Heart left ventricle (tissue), 16 donors: ENCODE results near the gene GARIN5B. TPM values are rescaled to one million over a fixed set of nuclear protein-coding genes. Genes with fewer than 3 reads are reported as not detected.

Experiments
- ATAC-seq, 4 donors: fragments of 200-7000 bp; cut with Tn5 transposase; one replicate each; pipeline ENCODE4 v1.9.1; 2020 to 2022; ENCODE audit warnings: moderate library complexity in 4 of 4, mild to moderate bottlenecking in 3 of 4, moderate number of reproducible peaks in 1 of 4
- DNase-seq, 5 donors: peaks; one replicate each; pipeline ENCODE4 v3.0.0-alpha.2; 2020
- H3K27ac ChIP-seq, 12 donors: fragments of 200-600 bp; sonication (generic) in 4 of 12; one replicate each; pipeline versions ENCODE4 v1.5.0 to v1.8.0; 2016 to 2022; ENCODE audit warnings: mild to moderate bottlenecking in 2 of 12
- H3K27me3 ChIP-seq, 9 donors: fragments of 200-600 bp; sonication (generic) in 2 of 9; one replicate each; pipeline versions ENCODE4 v1.5.1 to v1.8.0; 2016 to 2022; ENCODE audit warnings: mild to moderate bottlenecking in 3 of 9
- H3K36me3 ChIP-seq, 9 donors: fragments of 200-600 bp; sonication (generic) in 2 of 9; one replicate each; pipeline versions ENCODE4 v1.5.0 to v1.8.0; 2018 to 2022; ENCODE audit warnings: mild to moderate bottlenecking in 2 of 9
- H3K4me1 ChIP-seq, 12 donors: fragments of 200-600 bp; sonication (generic) in 4 of 12; one replicate each; pipeline versions ENCODE4 v1.5.0 to v1.8.0; 2016 to 2022; ENCODE audit warnings: mild to moderate bottlenecking in 3 of 12
- H3K4me3 ChIP-seq, 12 donors: fragments of 200-600 bp; sonication (generic) in 4 of 12; one replicate each; pipeline versions ENCODE4 v1.5.0 to v1.8.0; 2017 to 2022; ENCODE audit warnings: mild to moderate bottlenecking in 9 of 12, moderate library complexity in 4 of 12
- H3K9me3 ChIP-seq, 12 donors: fragments of 200-600 bp; sonication (generic) in 4 of 12; one replicate each; pipeline versions ENCODE4 v1.5.0 to v1.8.0; 2016 to 2022; ENCODE audit warnings: mild to moderate bottlenecking in 1 of 12
- POLR2A ChIP-seq, 2 donors: fragments of 450-650 bp; IDR thresholded peaks; one replicate each; pipeline ENCODE4 v1.6.1; 2017; ENCODE audit warnings: antibody characterized with exemption in 2 of 2, mild to moderate bottlenecking in 2 of 2, moderate library complexity in 2 of 2
- WGBS, 4 donors: extraction: QIAGEN DNeasy Blood & Tissue Kit in 2 of 4; methylation state at CpG; one replicate each; pipeline versions ENCODE4 v1.1.5 to v1.1.7; 2013 to 2018; 5-methylcytosine and 5-hydroxymethylcytosine counted together
- intact Hi-C, 10 donors: fragments of 100-400 bp; cut with DNase I; formaldehyde crosslinking; loops; one replicate each; pipeline versions ENCODE4 v1.11.1 to v1.14.2; 2022
- polyA plus RNA-seq, 2 donors: library from polyadenylated mRNA; stranded (reverse); fragments of 200-250 nt; gene quantifications; one replicate each; pipeline ENCODE4 v1.2.3, GENCODE V29; 2013
- total RNA-seq, 9 donors: library from RNA; depleted of rRNA in 2 of 9; stranded (reverse); fragments of >200 nt in 2 of 9; fragmentation: NEBNext Ultra II Directional in 3 of 9; extraction: Animal tissue kit (Norgen Biotek cat#: 25700) in 3 of 9; gene quantifications; one replicate each; pipeline versions ENCODE4 v1.1.0 to v1.2.4, GENCODE V29; 2016 to 2023
- TF ChIP-seq, protein P1 (sequence below), 12 donors: fragments of 200-600 bp; sonication (generic) in 4 of 12; IDR thresholded peaks; one replicate each; pipeline versions ENCODE4 v1.5.0 to v1.8.0; 2018 to 2022; ENCODE audit warnings: antibody characterized with exemption in 12 of 12, mild to moderate bottlenecking in 5 of 12
- donor health status: ischemic (EF 13 %, LVEDD 7.1; RV severe dilation, severe dysfunction).
- donor health status: healthy with polysubstance abuse.
- donor health status: DM: no; HTN: yes; CAD: no.
- donor health status: DM: no; HTN: no; CAD: no.
- donor health status: ischemic (EF 25% LVEDD 6.9; RV normal size, moderate dysfunction).
- donor health status: ischemic (EF 25% LVEDD 5.7; RV mildly dilated, moderate dysfunction).
- donor health status: healthy.
- donor health status: DM: yes; HTN: yes; CAD: no.
- donor health status: ischemic (EF 35%, LVEDD 5.7; RV mildly dilated, moderate dysfunction).
- donor health status: nonischemic (EF 11% LVEDD 7.7; RV severe dilation, severe dysfunction).
- donor health status: DM: yes; HTN: yes; CAD: no.
- donor health status: PGD.
- donor health status: ischemic (EF 29% LVEDD 5.4; RV normal size, mild dysfunction).
- donor health status: nonischemic (EF 23%, LVEDD 6.1; RV moderate dilation, normal function).

GARIN5B gene
- total and polyA plus RNA-seq, 11 donors = not detected

DNA sequence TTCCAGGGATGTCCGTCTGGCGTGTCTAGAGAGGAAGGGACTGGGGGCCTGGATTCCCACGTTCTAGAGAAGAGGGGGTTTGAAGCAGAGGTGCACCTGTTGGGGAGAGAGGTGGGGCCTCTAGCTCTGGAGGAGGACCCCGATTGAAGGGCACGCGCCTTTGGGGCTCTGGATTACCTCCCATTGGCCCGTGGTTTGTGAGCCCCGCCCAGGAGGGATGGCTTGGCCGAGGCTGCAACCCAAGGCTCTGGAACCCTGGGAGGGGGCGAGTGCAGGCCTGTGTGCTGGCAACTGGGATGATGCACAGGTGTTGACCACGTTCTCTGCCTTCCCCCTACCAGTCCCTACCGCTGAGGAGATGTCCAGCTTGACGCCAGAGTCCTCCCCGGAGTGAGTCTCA lies 58.1 kb downstream of the GARIN5B start:
- DNase-seq = no peak
- intact Hi-C loops = loop anchor here (5.0 to 10.0 kb wide), 6 partner anchors 32 to 197 kb away; partner anchors contain the start of genes TMEM238 (in 5 of the 10), KMT5C (in 3 of the 10), IL11 (in 2 of the 10) and TMEM190 (in 2 of the 10)

More for the DNA sequence above, 58.1 kb downstream of the GARIN5B start:
- TF ChIP-seq, protein P1, sequence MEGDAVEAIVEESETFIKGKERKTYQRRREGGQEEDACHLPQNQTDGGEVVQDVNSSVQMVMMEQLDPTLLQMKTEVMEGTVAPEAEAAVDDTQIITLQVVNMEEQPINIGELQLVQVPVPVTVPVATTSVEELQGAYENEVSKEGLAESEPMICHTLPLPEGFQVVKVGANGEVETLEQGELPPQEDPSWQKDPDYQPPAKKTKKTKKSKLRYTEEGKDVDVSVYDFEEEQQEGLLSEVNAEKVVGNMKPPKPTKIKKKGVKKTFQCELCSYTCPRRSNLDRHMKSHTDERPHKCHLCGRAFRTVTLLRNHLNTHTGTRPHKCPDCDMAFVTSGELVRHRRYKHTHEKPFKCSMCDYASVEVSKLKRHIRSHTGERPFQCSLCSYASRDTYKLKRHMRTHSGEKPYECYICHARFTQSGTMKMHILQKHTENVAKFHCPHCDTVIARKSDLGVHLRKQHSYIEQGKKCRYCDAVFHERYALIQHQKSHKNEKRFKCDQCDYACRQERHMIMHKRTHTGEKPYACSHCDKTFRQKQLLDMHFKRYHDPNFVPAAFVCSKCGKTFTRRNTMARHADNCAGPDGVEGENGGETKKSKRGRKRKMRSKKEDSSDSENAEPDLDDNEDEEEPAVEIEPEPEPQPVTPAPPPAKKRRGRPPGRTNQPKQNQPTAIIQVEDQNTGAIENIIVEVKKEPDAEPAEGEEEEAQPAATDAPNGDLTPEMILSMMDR (IDR thresholded peaks at IDR 0.05) = no peak
- TF ChIP-seq POLR2A (IDR thresholded peaks at IDR 0.05) = no peak
- H3K4me3 ChIP-seq = no peak overlapping the region
- 73 to 85% (median 82%) methylated on average over 14 of the region's 14 CpGs for WGBS, 4 donors
- ATAC-seq = no peak
- no peaks in the 10 kb centered on the region for H3K27me3 ChIP-seq
- H3K4me1 ChIP-seq = peaks cover 0 to 10% (median 4%) of the 10 kb centered on the region in 12 donors
- H3K27ac ChIP-seq = no peak overlapping the region
- H3K9me3 ChIP-seq = no peaks in the 10 kb centered on the region
- peaks cover 0 to 44% (median 0%) of the 10 kb centered on the region in 9 donors for H3K36me3 ChIP-seq

Other genes with a start within 250 kb of the GARIN5B start
- gene PPP1R12C, start 245.6 kb downstream of the GARIN5B start, total RNA-seq = 100 to 1,000 TPM; 116 to 324 (median 209) TPM
- 100 to 1,000 TPM; 230 to 264 TPM for gene PPP1R12C, start 245.6 kb downstream of the GARIN5B start, polyA plus RNA-seq
- 100 to 1,000 TPM in 3 of 9 donors, 10 to 100 TPM in 6; 18.7 to 192 (median 58.6) TPM for gene TNNT1, start 214.1 kb downstream of the GARIN5B start, total RNA-seq
- 100 to 1,000 TPM in 1 of 2 donors, 10 to 100 TPM in 1; 23.8 to 264 TPM for gene TNNT1, start 214.1 kb downstream of the GARIN5B start, polyA plus RNA-seq
- gene TNNI3, start 205.5 kb downstream of the GARIN5B start, total RNA-seq = over 10,000 TPM in 3 of 9 donors, 1,000 to 10,000 TPM in 6; 1,912 to 14,347 (median 9,662) TPM
- over 10,000 TPM in 1 of 2 donors, 1,000 to 10,000 TPM in 1; 3,704 to 34,502 TPM for gene TNNI3, start 205.5 kb downstream of the GARIN5B start, polyA plus RNA-seq
- 1 to 10 TPM in 7 of 9 donors, under 1 TPM in 2; 0.56 to 5.7 (median 2.1) TPM for gene DNAAF3, start 196.6 kb downstream of the GARIN5B start, total RNA-seq
- gene DNAAF3, start 196.6 kb downstream of the GARIN5B start, polyA plus RNA-seq = 1 to 10 TPM; 1.8 to 4.4 TPM
- under 1 TPM in 1 of 9 donors, not detected in 8; 0.15 TPM for gene SYT5, start 183.0 kb downstream of the GARIN5B start, total RNA-seq
- not detected for gene SYT5, start 183.0 kb downstream of the GARIN5B start, polyA plus RNA-seq
- 1 to 10 TPM in 8 of 9 donors, under 1 TPM in 1; 0.75 to 5.7 (median 2.3) TPM for gene PTPRH, start 153.8 kb downstream of the GARIN5B start, total RNA-seq
- gene PTPRH, start 153.8 kb downstream of the GARIN5B start, polyA plus RNA-seq = 10 to 100 TPM in 1 of 2 donors, 1 to 10 TPM in 1; 1.8 to 11.4 TPM
- gene TMEM86B, start 134.5 kb downstream of the GARIN5B start, total RNA-seq = 1 to 10 TPM in 8 of 9 donors, under 1 TPM in 1; 0.64 to 2.5 (median 1.9) TPM
- 1 to 10 TPM; 2.7 to 3.1 TPM for gene TMEM86B, start 134.5 kb downstream of the GARIN5B start, polyA plus RNA-seq
- gene PPP6R1, start 104.2 kb downstream of the GARIN5B start, total RNA-seq = 10 to 100 TPM; 28.6 to 59.9 (median 41.1) TPM
- 10 to 100 TPM; 34.7 to 60.4 TPM for gene PPP6R1, start 104.2 kb downstream of the GARIN5B start, polyA plus RNA-seq
- gene HSPBP1, start 83.2 kb downstream of the GARIN5B start, total RNA-seq = 10 to 100 TPM; 25.7 to 42.0 (median 30.6) TPM
- gene HSPBP1, start 83.2 kb downstream of the GARIN5B start, polyA plus RNA-seq = 10 to 100 TPM; 56.4 to 76.0 TPM
- gene BRSK1, start 79.3 kb downstream of the GARIN5B start, total RNA-seq = 1 to 10 TPM; 2.0 to 7.4 (median 3.6) TPM
- 1 to 10 TPM; 1.6 to 1.8 TPM for gene BRSK1, start 79.3 kb downstream of the GARIN5B start, polyA plus RNA-seq
- gene TMEM150B, start 37.9 kb downstream of the GARIN5B start, total RNA-seq = 10 to 100 TPM in 1 of 9 donors, 1 to 10 TPM in 4, under 1 TPM in 3, not detected in 1; 0.43 to 14.1 (median 1.2) TPM
- under 1 TPM; 0.72 to 0.79 TPM for gene TMEM150B, start 37.9 kb downstream of the GARIN5B start, polyA plus RNA-seq
- 10 to 100 TPM in 1 of 9 donors, 1 to 10 TPM in 8; 3.6 to 10.8 (median 7.2) TPM for gene KMT5C, start 23.4 kb downstream of the GARIN5B start, total RNA-seq
- 1 to 10 TPM; 3.3 to 6.2 TPM for gene KMT5C, start 23.4 kb downstream of the GARIN5B start, polyA plus RNA-seq
- under 1 TPM in 1 of 9 donors, not detected in 8; 0.16 TPM for gene COX6B2, start 8.5 kb downstream of the GARIN5B start, total RNA-seq
- not detected for gene COX6B2, start 8.5 kb downstream of the GARIN5B start, polyA plus RNA-seq
- under 1 TPM in 2 of 9 donors, not detected in 7; 0.11 to 0.43 TPM for gene IL11, start 7.2 kb upstream of the GARIN5B start, total RNA-seq
- under 1 TPM in 1 of 2 donors, not detected in 1; 0.25 TPM for gene IL11, start 7.2 kb upstream of the GARIN5B start, polyA plus RNA-seq
- gene TMEM190, start 13.6 kb upstream of the GARIN5B start, total RNA-seq = not detected
- gene TMEM190, start 13.6 kb upstream of the GARIN5B start, polyA plus RNA-seq = not detected
- gene TMEM238, start 21.0 kb upstream of the GARIN5B start, total RNA-seq = 1 to 10 TPM in 2 of 9 donors, under 1 TPM in 5, not detected in 2; 0.35 to 2.2 (median 0.56) TPM
- gene TMEM238, start 21.0 kb upstream of the GARIN5B start, polyA plus RNA-seq = not detected
- 1,000 to 10,000 TPM in 1 of 9 donors, 100 to 1,000 TPM in 8; 196 to 1,019 (median 565) TPM for gene RPL28, start 22.7 kb upstream of the GARIN5B start, total RNA-seq
- 1,000 to 10,000 TPM in 1 of 2 donors, 100 to 1,000 TPM in 1; 768 to 1,391 TPM for gene RPL28, start 22.7 kb upstream of the GARIN5B start, polyA plus RNA-seq
- gene UBE2S, start 44.5 kb upstream of the GARIN5B start, total RNA-seq = 10 to 100 TPM; 16.5 to 51.8 (median 29.1) TPM
- gene UBE2S, start 44.5 kb upstream of the GARIN5B start, polyA plus RNA-seq = 10 to 100 TPM; 10.9 to 27.3 TPM
- not detected for gene SHISA7, start 80.0 kb upstream of the GARIN5B start, total RNA-seq
- gene SHISA7, start 80.0 kb upstream of the GARIN5B start, polyA plus RNA-seq = not detected
- 100 to 1,000 TPM in 1 of 9 donors, 10 to 100 TPM in 8; 36.9 to 102 (median 48.8) TPM for gene ISOC2, start 98.4 kb upstream of the GARIN5B start, total RNA-seq
- gene ISOC2, start 98.4 kb upstream of the GARIN5B start, polyA plus RNA-seq = 10 to 100 TPM; 86.8 to 94.9 TPM
- not detected for gene C19orf85, start 101.5 kb upstream of the GARIN5B start, total RNA-seq
- gene C19orf85, start 101.5 kb upstream of the GARIN5B start, polyA plus RNA-seq = not detected
- 10 to 100 TPM in 1 of 9 donors, 1 to 10 TPM in 8; 2.3 to 10.3 (median 4.6) TPM for gene ZNF628, start 113.4 kb upstream of the GARIN5B start, total RNA-seq
- gene ZNF628, start 113.4 kb upstream of the GARIN5B start, polyA plus RNA-seq = 1 to 10 TPM; 5.4 to 7.9 TPM
- gene NAT14, start 121.9 kb upstream of the GARIN5B start, total RNA-seq = 10 to 100 TPM in 1 of 9 donors, 1 to 10 TPM in 8; 2.9 to 10.4 (median 6.7) TPM
- gene NAT14, start 121.9 kb upstream of the GARIN5B start, polyA plus RNA-seq = 1 to 10 TPM; 7.3 to 9.2 TPM
- 1 to 10 TPM in 8 of 9 donors, under 1 TPM in 1; 1.00 to 6.2 (median 3.3) TPM for gene SSC5D, start 125.2 kb upstream of the GARIN5B start, total RNA-seq
- gene SSC5D, start 125.2 kb upstream of the GARIN5B start, polyA plus RNA-seq = 1 to 10 TPM in 1 of 2 donors, under 1 TPM in 1; 0.91 to 1.4 TPM
- gene SBK2, start 173.9 kb upstream of the GARIN5B start, total RNA-seq = 1 to 10 TPM in 7 of 9 donors, under 1 TPM in 2; 0.68 to 2.6 (median 2.1) TPM
- 10 to 100 TPM in 1 of 2 donors, under 1 TPM in 1; 0.80 to 12.6 TPM for gene SBK2, start 173.9 kb upstream of the GARIN5B start, polyA plus RNA-seq
- gene SBK3, start 182.3 kb upstream of the GARIN5B start, total RNA-seq = 10 to 100 TPM in 3 of 9 donors, 1 to 10 TPM in 6; 2.4 to 14.3 (median 7.5) TPM
- 10 to 100 TPM in 1 of 2 donors, 1 to 10 TPM in 1; 5.9 to 12.4 TPM for gene SBK3, start 182.3 kb upstream of the GARIN5B start, polyA plus RNA-seq
- 10 to 100 TPM in 4 of 9 donors, 1 to 10 TPM in 5; 5.4 to 13.9 (median 9.8) TPM for gene ZNF579, start 217.6 kb upstream of the GARIN5B start, total RNA-seq
- gene ZNF579, start 217.6 kb upstream of the GARIN5B start, polyA plus RNA-seq = 10 to 100 TPM in 1 of 2 donors, 1 to 10 TPM in 1; 7.9 to 10.9 TPM
- gene FIZ1, start 236.3 kb upstream of the GARIN5B start, total RNA-seq = 10 to 100 TPM; 11.2 to 15.4 (median 12.9) TPM
- 10 to 100 TPM in 1 of 2 donors, 1 to 10 TPM in 1; 10.0 to 16.7 TPM for gene FIZ1, start 236.3 kb upstream of the GARIN5B start, polyA plus RNA-seq
- gene ZNF524, start 237.0 kb upstream of the GARIN5B start, total RNA-seq = 10 to 100 TPM; 11.0 to 34.7 (median 16.5) TPM
- 10 to 100 TPM; 30.6 to 33.9 TPM for gene ZNF524, start 237.0 kb upstream of the GARIN5B start, polyA plus RNA-seq
- gene ZNF865, start 242.4 kb upstream of the GARIN5B start, total RNA-seq = 10 to 100 TPM; 11.4 to 19.1 (median 14.2) TPM
- 10 to 100 TPM; 12.0 to 24.3 TPM for gene ZNF865, start 242.4 kb upstream of the GARIN5B start, polyA plus RNA-seq